Posterior cingulate gyrus (tissue), 11 donors: ENCODE measurements around the gene BAX.
"Not testable (repeated sequence)": the region's sequence is repeated elsewhere in the genome, so short reads cannot be mapped to it uniquely, and the experiment has no call there.

ENCODE experiments used
- DNase-seq, 10 donors: peaks; one replicate each; pipeline versions ENCODE4 v3.0.0 to v3.0.0-alpha.2; 2020 to 2021; ENCODE audit warnings: mixed read lengths in 3 of 10
- intact Hi-C: fragments of 100-400 bp; cut with DNase I; formaldehyde crosslinking; loops from one replicate; pipeline ENCODE4 v1.15.1; 2023

The BAX gene

GRCh38 chr19:48954595-48955307 lies at the start of gene BAX:
TSS of gene BAX (plus strand) at chr19:48954875. CDS start at chr19:48954929, 54 bp downstream.
- DNase-seq: peak; percentile 94 to 99 (median 96)
- intact Hi-C loops: no loop called here

- DNase-seq: no peak
- intact Hi-C loops: loop anchor here (10.0 kb wide), 1 partner anchor 59 kb away; the partner anchor contains the start of gene FTL
Observed at GRCh38 chr19:48905664-48906063, 49.0 kb upstream of the BAX start.

- intact Hi-C loops: loop anchor here (10.0 kb wide), 1 partner anchor 58 kb away; the partner anchor contains the start of gene FTL
- DNase-seq: no peak
Observed at GRCh38 chr19:48906324-48906723, 48.4 kb upstream of the BAX start.

- DNase-seq: no peak
- intact Hi-C loops: loop anchor here (10.0 kb wide), 1 partner anchor 57 kb away; the partner anchor contains the start of gene FTL
Observed at GRCh38 chr19:48907671-48908070, 47.0 kb upstream of the BAX start.

- not testable (repeated sequence) for DNase-seq
- intact Hi-C loops: loop anchor here (10.0 kb wide), 1 partner anchor 55 kb away; the partner anchor contains the start of gene FTL
Observed at GRCh38 chr19:48909424-48910077, 45.1 kb upstream of the BAX start.

- no peak for DNase-seq
- intact Hi-C loops: no loop called here
Observed at GRCh38 chr19:48910803-48911202, 43.9 kb upstream of the BAX start.

GRCh38 chr19:48913114-48913889 lies 41.4 kb upstream of the BAX start:
- intact Hi-C loops: no loop called here
- no peak for DNase-seq

GRCh38 chr19:48914181-48914580 lies 40.5 kb upstream of the BAX start:
- DNase-seq: no peak
- intact Hi-C loops: no loop called here

GRCh38 chr19:48915757-48916156 lies 38.9 kb upstream of the BAX start:
- intact Hi-C loops: no loop called here
- no peak for DNase-seq

GRCh38 chr19:48918071-48918470 lies 36.6 kb upstream of the BAX start:
- intact Hi-C loops: no loop called here
- DNase-seq: no peak

- DNase-seq: peak in 2 of 10 donors; percentile 21 to 33
- intact Hi-C loops: no loop called here
Observed at GRCh38 chr19:48918801-48919247, 35.9 kb upstream of the BAX start.

GRCh38 chr19:48919271-48919670 lies 35.4 kb upstream of the BAX start:
- DNase-seq, intact Hi-C loops: not testable (repeated sequence)

- DNase-seq: no peak
- intact Hi-C loops: no loop called here
Observed at GRCh38 chr19:48920949-48921348, 33.7 kb upstream of the BAX start.

- no peak for DNase-seq
Observed at GRCh38 chr19:48921721-48922500, 32.8 kb upstream of the BAX start.

GRCh38 chr19:48922548-48923490 lies 31.9 kb upstream of the BAX start:
- intact Hi-C loops: no loop called here
- no peak for DNase-seq

More at GRCh38 chr19:48921721-48922500, 32.8 kb upstream of the BAX start:
- intact Hi-C loops: no loop called here

GRCh38 chr19:48925240-48925843 lies 29.3 kb upstream of the BAX start:
- intact Hi-C loops: no loop called here
- no peak for DNase-seq

- intact Hi-C loops, DNase-seq: not testable (repeated sequence)
Observed at GRCh38 chr19:48925890-48926289, 28.8 kb upstream of the BAX start.

- intact Hi-C loops: no loop called here
- peak; percentile 9 to 94 (median 56) for DNase-seq
Observed at GRCh38 chr19:48926909-48927308, 27.8 kb upstream of the BAX start.

GRCh38 chr19:48927692-48928091 lies 27.0 kb upstream of the BAX start:
- intact Hi-C loops, DNase-seq: not testable (repeated sequence)
